ENCODE data around the gene BACH1. TPM values are rescaled to one million over a fixed set of nuclear protein-coding genes. Genes with fewer than 3 reads are reported as not detected.

BACH1 gene
- polyA plus RNA-seq, 1 of the 3 experiments (the other 2 are of a cell fraction), result 18.1 TPM

DNA sequence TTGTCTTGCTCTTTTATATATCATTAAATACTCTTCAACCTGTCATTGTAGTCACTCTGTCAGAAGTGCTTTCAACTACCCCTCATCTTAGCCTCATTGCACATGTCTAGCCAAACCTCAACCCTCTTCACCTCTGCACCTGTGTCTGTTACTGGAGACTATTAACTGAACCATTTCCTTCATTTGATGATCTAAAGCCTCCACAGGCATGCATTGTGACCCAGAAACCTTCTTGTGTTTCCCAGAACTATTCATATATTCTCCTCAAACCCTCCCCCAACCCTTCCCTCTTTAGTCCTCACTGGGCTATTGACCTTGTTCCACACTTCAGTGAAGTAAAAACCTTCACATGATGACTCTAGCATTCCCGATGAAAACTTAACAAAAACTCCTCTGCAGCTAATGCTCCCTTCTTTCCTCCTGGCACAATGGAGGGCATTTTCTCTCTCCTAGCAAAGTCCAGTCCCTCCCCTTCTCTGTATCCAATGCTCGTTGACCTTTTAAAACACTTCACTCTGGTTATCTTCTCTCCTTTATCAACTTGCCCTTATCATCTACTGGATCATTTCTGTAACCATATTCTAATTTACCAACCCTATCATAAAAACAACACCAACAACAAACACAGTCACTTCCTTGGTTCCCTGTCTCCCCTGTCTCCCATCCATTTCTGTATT, 86.1 kb downstream of the BACH1 start:
- no peak overlapping the region for H2AFZ ChIP-seq (ENCODE audit: low read depth)
- no peaks in the 10 kb centered on the region for H3K27me3 ChIP-seq (ENCODE audit: insufficient read depth)
- H3K9me2 ChIP-seq, result no peaks in the 10 kb centered on the region
- peaks cover 2 to 9% of the 10 kb centered on the region in 2 experiments; a peak in 1 of 4 replicates for H3K4me1 ChIP-seq (ENCODE audit: control insufficient read depth in 1 of 2, insufficient read depth in 2 of 2, low read depth in 1 of 2, low read length in 1 of 2)
- H3K4me3 ChIP-seq (ENCODE audit: low read depth in 2 of 2, low read length in 1 of 2), result no peak overlapping the region
- peaks cover 0 to 5% of the 10 kb centered on the region in 2 experiments for H3K36me3 ChIP-seq (replicated peaks in 1 of 2; ENCODE audit: control insufficient read depth in 1 of 2, insufficient read depth in 2 of 2, low read length in 1 of 2)
- no peak overlapping the region for H3K27ac ChIP-seq (ENCODE audit: low read depth in 2 of 2, low read length in 1 of 2)
- H4K20me1 ChIP-seq (ENCODE audit: insufficient read depth), result no peaks in the 10 kb centered on the region
- peaks cover 6% of the 10 kb centered on the region; the same call in 1 of the 2 replicates for H3K9me3 ChIP-seq
- H3K4me2 ChIP-seq, result no peak overlapping the region
- no peak overlapping the region for H3K9ac ChIP-seq
- CTCF ChIA-PET, result interaction anchor here (1.2 kb wide), 1 partner anchor 10 kb away, joined by 3 read pairs; no protein-coding TSS in a partner anchor
- TF ChIP-seq TAF1 (IDR thresholded peaks at IDR 0.05; ENCODE audit: borderline replicate concordance, low read depth, low read length) (no peak), JUND (IDR thresholded peaks at IDR 0.05) (no peak), NRF1 (IDR thresholded peaks at IDR 0.05; ENCODE audit: low read depth, low read length) (no peak), MEF2A (IDR thresholded peaks at IDR 0.05; ENCODE audit: borderline replicate concordance, low read depth) (no peak), CHD2 (IDR thresholded peaks at IDR 0.05; ENCODE audit: low read length, partially characterized antibody) (no peak), TEAD4 (IDR thresholded peaks at IDR 0.05; ENCODE audit: borderline replicate concordance, insufficient read depth) (no peak), POLR2AphosphoS5 (IDR thresholded peaks at IDR 0.05; ENCODE audit: low read depth, low read length) (no peak), SMC3 (IDR thresholded peaks at IDR 0.05; ENCODE audit: low read depth, low read length) (no peak), YY1 (IDR thresholded peaks at IDR 0.05; ENCODE audit: low read depth) (no peak), TCF12 (IDR thresholded peaks at IDR 0.05) (no peak), PBX3 (IDR thresholded peaks at IDR 0.05) (no peak), EZH2phosphoT487 (IDR thresholded peaks at IDR 0.05; ENCODE audit: borderline replicate concordance, low read depth) (no peak), EP300 (IDR thresholded peaks at IDR 0.05; ENCODE audit: borderline replicate concordance in 1 of 2, low read depth in 1 of 2, low read length in 1 of 2) (no peak), RFX5 (IDR thresholded peaks at IDR 0.05; ENCODE audit: low read length) (no peak), USF2 (IDR thresholded peaks at IDR 0.05; ENCODE audit: borderline replicate concordance, low read depth, low read length) (no peak), NFIC (IDR thresholded peaks at IDR 0.05; ENCODE audit: borderline replicate concordance) (no peak), GATA2 (CRISPR knock-in tag; IDR thresholded peaks at IDR 0.05) (no peak), SIN3A (IDR thresholded peaks at IDR 0.05; ENCODE audit: borderline replicate concordance, low read depth, low read length) (no peak)
- TF ChIP-seq, protein P1, sequence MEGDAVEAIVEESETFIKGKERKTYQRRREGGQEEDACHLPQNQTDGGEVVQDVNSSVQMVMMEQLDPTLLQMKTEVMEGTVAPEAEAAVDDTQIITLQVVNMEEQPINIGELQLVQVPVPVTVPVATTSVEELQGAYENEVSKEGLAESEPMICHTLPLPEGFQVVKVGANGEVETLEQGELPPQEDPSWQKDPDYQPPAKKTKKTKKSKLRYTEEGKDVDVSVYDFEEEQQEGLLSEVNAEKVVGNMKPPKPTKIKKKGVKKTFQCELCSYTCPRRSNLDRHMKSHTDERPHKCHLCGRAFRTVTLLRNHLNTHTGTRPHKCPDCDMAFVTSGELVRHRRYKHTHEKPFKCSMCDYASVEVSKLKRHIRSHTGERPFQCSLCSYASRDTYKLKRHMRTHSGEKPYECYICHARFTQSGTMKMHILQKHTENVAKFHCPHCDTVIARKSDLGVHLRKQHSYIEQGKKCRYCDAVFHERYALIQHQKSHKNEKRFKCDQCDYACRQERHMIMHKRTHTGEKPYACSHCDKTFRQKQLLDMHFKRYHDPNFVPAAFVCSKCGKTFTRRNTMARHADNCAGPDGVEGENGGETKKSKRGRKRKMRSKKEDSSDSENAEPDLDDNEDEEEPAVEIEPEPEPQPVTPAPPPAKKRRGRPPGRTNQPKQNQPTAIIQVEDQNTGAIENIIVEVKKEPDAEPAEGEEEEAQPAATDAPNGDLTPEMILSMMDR (IDR thresholded peaks at IDR 0.05), result no peak
- TF ChIP-seq, protein P2, sequence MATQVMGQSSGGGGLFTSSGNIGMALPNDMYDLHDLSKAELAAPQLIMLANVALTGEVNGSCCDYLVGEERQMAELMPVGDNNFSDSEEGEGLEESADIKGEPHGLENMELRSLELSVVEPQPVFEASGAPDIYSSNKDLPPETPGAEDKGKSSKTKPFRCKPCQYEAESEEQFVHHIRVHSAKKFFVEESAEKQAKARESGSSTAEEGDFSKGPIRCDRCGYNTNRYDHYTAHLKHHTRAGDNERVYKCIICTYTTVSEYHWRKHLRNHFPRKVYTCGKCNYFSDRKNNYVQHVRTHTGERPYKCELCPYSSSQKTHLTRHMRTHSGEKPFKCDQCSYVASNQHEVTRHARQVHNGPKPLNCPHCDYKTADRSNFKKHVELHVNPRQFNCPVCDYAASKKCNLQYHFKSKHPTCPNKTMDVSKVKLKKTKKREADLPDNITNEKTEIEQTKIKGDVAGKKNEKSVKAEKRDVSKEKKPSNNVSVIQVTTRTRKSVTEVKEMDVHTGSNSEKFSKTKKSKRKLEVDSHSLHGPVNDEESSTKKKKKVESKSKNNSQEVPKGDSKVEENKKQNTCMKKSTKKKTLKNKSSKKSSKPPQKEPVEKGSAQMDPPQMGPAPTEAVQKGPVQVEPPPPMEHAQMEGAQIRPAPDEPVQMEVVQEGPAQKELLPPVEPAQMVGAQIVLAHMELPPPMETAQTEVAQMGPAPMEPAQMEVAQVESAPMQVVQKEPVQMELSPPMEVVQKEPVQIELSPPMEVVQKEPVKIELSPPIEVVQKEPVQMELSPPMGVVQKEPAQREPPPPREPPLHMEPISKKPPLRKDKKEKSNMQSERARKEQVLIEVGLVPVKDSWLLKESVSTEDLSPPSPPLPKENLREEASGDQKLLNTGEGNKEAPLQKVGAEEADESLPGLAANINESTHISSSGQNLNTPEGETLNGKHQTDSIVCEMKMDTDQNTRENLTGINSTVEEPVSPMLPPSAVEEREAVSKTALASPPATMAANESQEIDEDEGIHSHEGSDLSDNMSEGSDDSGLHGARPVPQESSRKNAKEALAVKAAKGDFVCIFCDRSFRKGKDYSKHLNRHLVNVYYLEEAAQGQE (IDR thresholded peaks at IDR 0.05; ENCODE audit: low read depth, low read length), result no peak
- 95% methylated on average over 2 of the region's 2 CpGs for WGBS (ENCODE audit: low lambda C conversion rate)
- DNase-seq, result no peak
- H3F3A ChIP-seq (replicated peaks; ENCODE audit: insufficient read depth), result peaks cover 24% of the 10 kb centered on the region
- no peaks in the 10 kb centered on the region for H3K79me2 ChIP-seq (ENCODE audit: insufficient read depth)
- POLR2A ChIA-PET, result no interaction called here
